T-helper 22 cell (primary cell): ENCODE data around the gene MAST3.
"Not testable (repeated sequence)": the region's sequence is repeated elsewhere in the genome, so short reads cannot be mapped to it uniquely, and the experiment has no call there.

Experiments used
- DNase-seq: peaks from one replicate; pipeline ENCODE4 v3.0.0-alpha.2; 2020; ENCODE audit warnings: low read depth

The MAST3 gene

GRCh38 chr19:18137657-18138339 is 40.2 kb downstream of the MAST3 start:
- no peak for DNase-seq

GRCh38 chr19:18140473-18140872 is 42.9 kb downstream of the MAST3 start:
- DNase-seq: no peak

GRCh38 chr19:18141031-18141430 is 43.5 kb downstream of the MAST3 start:
- DNase-seq: no peak

- no peak for DNase-seq
Observed at GRCh38 chr19:18143902-18144301, 46.3 kb downstream of the MAST3 start.

- no peak for DNase-seq
Observed at GRCh38 chr19:18144361-18144760, 46.8 kb downstream of the MAST3 start.

GRCh38 chr19:18144906-18145305 is 47.3 kb downstream of the MAST3 start:
- DNase-seq: no peak

- DNase-seq: no peak
Observed at GRCh38 chr19:18145391-18145999, 47.9 kb downstream of the MAST3 start.

GRCh38 chr19:18147396-18147795 is 49.8 kb downstream of the MAST3 start:
- DNase-seq: no peak

- no peak for DNase-seq
Observed at GRCh38 chr19:18149596-18149975, 52.0 kb downstream of the MAST3 start.

- DNase-seq: no peak
Observed at GRCh38 chr19:18150776-18151624, 53.4 kb downstream of the MAST3 start.

GRCh38 chr19:18152442-18152816 is 54.9 kb downstream of the MAST3 start:
- peak; percentile 94 for DNase-seq

- peak; percentile 99 for DNase-seq
Observed at GRCh38 chr19:18152817-18153555, 55.4 kb downstream of the MAST3 start, which contains the start of gene PIK3R2. Gene PIK3R2, plus strand, starts transcription at chr19:18153163. Its CDS starts 2,717 bp downstream, at chr19:18155880.

GRCh38 chr19:18153556-18154134 is 56.1 kb downstream of the MAST3 start:
- no peak for DNase-seq

- DNase-seq: no peak
Observed at GRCh38 chr19:18155095-18156087, 57.8 kb downstream of the MAST3 start.

GRCh38 chr19:18156268-18156667 is 58.7 kb downstream of the MAST3 start:
- no peak for DNase-seq

GRCh38 chr19:18156841-18157464 is 59.4 kb downstream of the MAST3 start:
- DNase-seq: no peak

GRCh38 chr19:18157465-18158063 is 60.0 kb downstream of the MAST3 start:
- DNase-seq: no peak

- no peak for DNase-seq
Observed at GRCh38 chr19:18158467-18158866, 60.9 kb downstream of the MAST3 start.

- DNase-seq: not testable (repeated sequence)
Observed at GRCh38 chr19:18159059-18159616, 61.6 kb downstream of the MAST3 start.
